Activated gamma-delta T cell treated with anti-CD3 and anti-CD28 coated beads, Interleukin-2, amount 50 U/mL, for 16 hours (primary cell): ENCODE measurements around the gene LRMDA.

Experiments
- DNase-seq: peaks from one replicate; pipeline ENCODE4 v3.0.0-alpha.2; 2020; ENCODE audit warnings: low read depth

Gene LRMDA

DNA sequence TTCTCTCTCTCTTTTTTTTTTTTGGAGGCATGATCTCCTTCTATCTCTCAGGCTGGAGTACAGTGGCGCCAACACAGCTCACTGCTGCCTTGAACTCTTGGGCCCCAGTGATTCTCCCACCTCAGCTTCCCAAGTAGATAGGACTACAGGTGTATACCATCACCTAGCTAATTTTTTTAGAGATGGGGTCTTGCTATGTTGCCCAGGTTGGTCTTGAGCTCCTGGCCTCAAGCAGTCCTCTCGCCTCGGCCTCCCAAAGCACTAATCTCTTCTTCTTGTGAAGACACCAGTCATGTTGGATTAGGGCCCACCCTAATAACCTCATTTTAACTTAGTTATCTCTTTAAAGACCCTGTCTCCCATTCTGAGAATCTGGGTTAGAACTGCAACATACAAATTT lies 45.6 kb downstream of the LRMDA start:
- no peak for DNase-seq

DNA sequence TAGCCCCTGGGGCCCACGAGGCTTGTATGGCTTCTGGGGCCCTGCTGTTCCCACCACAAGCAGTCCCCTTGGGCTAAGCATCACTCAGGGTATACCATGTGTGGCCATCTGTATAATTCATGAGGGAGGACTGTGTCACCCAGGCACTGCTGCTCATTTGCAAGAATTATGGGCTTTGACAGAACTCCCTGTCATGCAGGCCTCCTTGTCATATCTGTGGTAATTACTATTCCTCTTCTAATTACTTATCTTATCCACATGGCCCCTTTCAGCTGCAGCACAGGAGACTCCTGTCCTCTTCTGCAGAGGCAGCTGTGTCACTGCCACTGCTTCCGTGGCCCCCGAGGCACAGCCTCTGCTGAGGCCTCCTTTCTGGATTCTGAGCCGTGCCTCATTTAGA lies 46.3 kb downstream of the LRMDA start:
- no peak for DNase-seq

DNA sequence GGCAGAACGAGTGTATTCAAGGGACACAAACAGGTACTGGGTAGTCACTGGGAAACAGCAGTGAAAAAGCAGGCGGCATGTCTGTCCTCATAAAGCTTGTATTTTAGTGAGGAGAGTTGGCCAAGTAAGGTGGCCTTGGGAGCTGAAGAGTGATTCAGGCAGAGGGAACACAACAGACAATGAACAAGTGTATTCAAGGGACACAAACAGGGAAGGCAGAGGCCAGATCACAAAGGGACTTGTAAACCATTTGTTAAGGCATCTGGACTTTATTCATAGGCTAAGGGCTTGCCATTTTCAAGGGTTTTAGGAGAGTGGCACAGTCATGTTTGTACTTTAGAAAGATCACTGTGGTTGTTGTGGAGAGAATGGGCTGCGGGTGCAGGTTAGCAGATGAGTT lies 49.0 kb downstream of the LRMDA start:
- no peak for DNase-seq

DNA sequence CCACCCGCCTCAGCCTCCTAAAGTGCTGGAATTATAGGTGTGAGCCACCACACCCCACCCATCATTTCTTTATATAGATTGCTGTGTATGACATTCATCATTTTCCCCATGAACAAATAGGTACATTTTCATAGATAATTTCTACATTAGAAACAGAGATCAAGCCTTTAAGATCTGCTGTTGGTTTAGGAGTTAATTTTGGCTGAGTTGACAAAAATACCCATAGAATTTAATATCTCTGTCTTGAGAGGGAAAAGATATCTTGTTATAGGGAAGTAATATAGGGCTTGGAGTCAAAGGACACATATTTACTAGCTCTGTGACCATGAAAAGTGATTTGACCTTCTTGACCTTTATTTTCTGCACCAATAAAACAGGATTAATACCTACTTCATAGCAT lies 51.8 kb downstream of the LRMDA start:
- DNase-seq = no peak

DNA sequence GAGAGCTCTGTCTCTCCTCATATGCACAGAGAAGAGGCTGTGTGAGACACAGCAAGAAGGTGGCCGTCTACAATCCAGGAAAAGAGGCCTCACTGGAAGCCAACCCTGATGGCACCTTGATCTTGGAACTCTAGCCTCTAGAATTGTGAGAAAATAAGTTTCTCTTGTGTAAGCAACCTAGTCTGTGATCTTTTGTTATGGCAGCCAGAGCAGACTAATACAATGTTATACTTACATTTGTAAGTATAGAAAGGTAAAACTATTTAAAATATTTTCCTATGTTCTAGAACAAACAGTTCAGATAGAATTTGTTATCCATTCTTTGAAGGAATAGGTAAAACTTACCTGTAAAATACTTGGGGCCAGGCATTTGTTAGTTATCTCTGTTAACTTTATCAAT lies 53.3 kb downstream of the LRMDA start:
- DNase-seq = no peak

GRCh38 chr10:75486591-75486990 lies 55.2 kb downstream of the LRMDA start:
- no peak for DNase-seq

DNA sequence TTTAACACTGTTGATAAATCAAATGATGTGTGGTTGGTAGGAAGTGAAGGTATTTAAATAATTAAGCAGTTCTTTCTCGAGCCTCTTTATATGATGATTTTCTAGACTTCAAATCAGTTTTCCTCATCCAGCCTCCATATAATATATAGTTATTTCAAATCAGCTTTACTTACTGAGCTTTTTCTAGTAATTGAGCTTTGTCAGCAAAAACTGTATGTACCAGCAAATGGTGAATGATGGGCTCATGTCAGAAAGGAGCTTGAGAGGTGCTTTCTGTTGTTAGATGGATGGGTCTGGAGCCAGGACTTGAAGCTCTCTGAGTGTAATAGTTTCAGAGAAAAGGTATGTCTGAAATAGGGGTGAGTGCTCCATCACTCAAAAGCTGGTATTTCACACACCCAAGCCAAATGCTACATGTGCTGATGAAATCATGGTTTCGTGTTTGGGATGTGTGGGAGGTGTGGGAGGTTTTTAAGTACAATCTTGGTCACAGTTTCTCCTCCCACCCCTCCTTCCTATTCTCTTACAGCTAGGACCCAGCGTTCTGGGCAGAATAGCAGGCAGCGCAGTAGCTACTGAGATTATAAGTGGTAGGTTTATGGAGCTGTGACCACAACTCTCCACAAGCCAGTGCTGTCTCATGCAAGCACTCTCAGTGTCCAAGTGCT lies 55.8 kb downstream of the LRMDA start:
- DNase-seq = no peak

DNA sequence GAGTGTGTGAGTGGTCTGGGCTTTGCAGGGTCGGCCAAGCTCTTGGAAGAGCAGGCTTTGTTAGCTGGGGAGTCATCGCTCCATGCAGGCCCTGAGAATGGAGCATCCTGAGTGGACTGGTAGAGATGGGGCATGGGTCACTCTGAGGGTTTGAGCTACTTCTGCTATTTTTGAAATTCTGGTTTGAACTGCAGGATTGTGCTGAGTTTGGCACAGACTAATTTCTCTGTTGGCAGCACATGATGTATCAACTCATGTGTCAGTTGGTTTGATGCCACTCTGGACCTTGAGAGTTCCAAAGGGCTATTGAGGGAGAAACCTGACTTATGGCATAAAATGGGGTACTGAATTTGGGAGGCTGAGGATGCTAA lies 56.3 kb downstream of the LRMDA start:
- no peak for DNase-seq

GRCh38 chr10:75492173-75492925 lies 60.9 kb downstream of the LRMDA start:
- DNase-seq = no peak

DNA sequence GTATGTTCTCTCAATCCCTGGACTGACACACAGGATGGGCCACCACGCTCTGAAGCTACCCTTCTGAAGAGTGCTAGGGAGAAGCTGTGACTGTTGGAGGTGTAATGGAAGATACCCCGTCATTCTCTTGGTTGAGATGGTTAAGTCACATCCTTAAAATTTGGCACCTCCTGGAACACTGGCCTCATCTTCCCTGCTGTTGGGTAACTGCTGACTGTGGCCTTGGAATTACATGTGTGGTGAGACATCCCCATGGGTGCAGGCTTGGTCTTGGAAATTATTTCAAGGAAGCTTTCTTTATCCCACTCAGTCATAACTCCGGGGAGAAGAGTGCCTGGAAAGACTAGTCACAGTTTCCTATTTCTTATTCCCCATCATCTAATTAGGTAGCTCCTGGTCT lies 62.0 kb downstream of the LRMDA start:
- no peak for DNase-seq

GRCh38 chr10:75495434-75496190 lies 64.2 kb downstream of the LRMDA start:
- DNase-seq = no peak

- no peak for DNase-seq
These were observed 64.8 kb downstream of the LRMDA start for GRCh38 chr10:75496191-75496567.

GRCh38 chr10:75497997-75498883 lies 66.8 kb downstream of the LRMDA start:
- no peak for DNase-seq

GRCh38 chr10:75498884-75499350 lies 67.5 kb downstream of the LRMDA start:
- no peak for DNase-seq

DNA sequence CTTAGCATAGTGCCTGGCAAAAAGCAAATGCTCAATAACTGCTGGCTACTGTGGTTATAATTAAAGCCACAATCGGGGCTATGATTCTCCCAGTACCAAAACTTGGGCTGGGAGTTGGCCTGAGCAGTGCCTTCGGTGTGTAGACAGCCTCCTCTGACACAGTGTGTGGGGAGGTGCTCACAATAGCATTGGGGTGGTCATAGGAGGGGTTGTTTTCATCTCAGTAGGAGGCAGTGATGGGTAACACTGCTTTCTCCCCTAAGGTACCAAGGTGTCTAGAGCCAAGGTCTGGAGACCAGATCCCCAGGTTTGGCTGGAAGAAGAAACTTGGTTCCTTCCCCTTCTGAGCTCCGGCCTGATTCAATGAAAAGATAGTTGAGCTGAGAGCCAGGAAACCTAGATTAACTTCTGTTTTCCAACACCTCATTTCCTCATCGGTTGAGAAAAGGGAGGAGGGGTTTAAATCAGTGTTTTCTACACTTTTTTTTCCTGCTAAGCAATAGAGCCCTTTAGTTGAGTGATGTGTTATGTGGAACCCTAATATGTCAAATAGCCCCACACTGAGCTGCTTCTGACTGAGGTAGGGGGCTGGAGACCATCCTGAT lies 68.2 kb downstream of the LRMDA start:
- no peak for DNase-seq

DNA sequence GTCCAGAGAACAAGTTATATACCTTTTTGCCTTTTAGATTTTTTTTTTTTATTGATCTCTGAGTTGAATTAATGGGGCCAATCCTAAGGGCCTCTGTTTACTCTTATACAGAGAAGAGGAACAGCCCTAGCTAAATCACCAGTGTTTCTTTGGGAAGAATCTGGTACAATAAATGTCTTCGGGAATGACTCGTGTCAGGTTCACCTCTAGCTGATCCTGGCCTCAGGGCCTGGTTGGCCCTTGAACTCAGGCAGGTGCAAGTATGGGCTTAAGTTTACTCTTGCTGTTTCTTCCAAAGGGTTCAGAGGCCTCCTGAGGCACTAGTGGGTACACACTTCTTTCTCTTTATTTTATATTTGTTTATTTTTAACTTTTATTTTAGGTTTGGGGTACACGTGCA lies 71.0 kb downstream of the LRMDA start:
- DNase-seq = no peak

- no peak for DNase-seq
These were observed 71.4 kb downstream of the LRMDA start for GRCh38 chr10:75502838-75503237.

DNA sequence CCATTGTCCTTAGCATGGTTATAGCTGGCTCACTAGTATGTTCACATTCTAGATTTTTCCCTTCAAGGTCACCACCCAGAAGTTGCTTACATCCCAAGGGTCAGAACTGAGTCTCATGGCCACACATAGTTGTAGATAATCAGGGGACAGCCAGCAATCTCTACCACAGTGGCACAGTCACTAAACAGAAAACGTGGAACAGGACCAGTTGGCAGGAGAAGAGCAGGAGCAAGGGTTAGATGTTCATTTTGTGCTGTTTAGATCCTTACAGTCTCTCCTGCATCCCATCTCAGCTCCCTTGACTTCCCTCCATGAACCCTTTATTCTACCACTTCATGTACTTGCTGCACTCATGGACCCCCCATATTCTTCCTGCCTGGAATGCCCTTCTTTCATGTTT lies 73.9 kb downstream of the LRMDA start:
- DNase-seq = no peak

GRCh38 chr10:75505840-75506506 lies 74.5 kb downstream of the LRMDA start:
- no peak for DNase-seq

- DNase-seq = no peak
These were observed 75.5 kb downstream of the LRMDA start for GRCh38 chr10:75506930-75507329.

- DNase-seq = no peak
These were observed 76.0 kb downstream of the LRMDA start for GRCh38 chr10:75507469-75507868.
